BLaER1 treated with 17β-estradiol and CSF1 and Interleukin-3, amounts not matched to agents 10 nM and 100 nM (cell line): ENCODE measurements around the gene RALGAPB.

Experiments
- H3K27ac ChIP-seq, 11 experiments: shearing (Covaris generic); formaldehyde crosslinking; 2 replicates each; pipeline ENCODE4 v1.8.1; 2022
- H3K27me3 ChIP-seq, 11 experiments: shearing (Covaris generic); formaldehyde crosslinking; 2 replicates each; pipeline ENCODE4 v1.8.1; 2022
- H3K36me3 ChIP-seq, 11 experiments: shearing (Covaris generic); formaldehyde crosslinking; 2 replicates each; pipeline ENCODE4 v1.8.1; 2022
- H3K4me1 ChIP-seq, 10 experiments: shearing (Covaris generic); formaldehyde crosslinking; 2 replicates each; pipeline ENCODE4 v1.8.1; 2022
- H3K4me2 ChIP-seq, 11 experiments: shearing (Covaris generic); formaldehyde crosslinking; 2 replicates each; pipeline ENCODE4 v1.8.1; 2022
- H3K4me3 ChIP-seq, 10 experiments: shearing (Covaris generic); formaldehyde crosslinking; 2 replicates each; pipeline ENCODE4 v1.8.1; 2022
- H3K9ac ChIP-seq, 11 experiments: shearing (Covaris generic); formaldehyde crosslinking; 2 replicates each; pipeline ENCODE4 v1.8.1; 2022
- H3K9me3 ChIP-seq, 11 experiments: shearing (Covaris generic); formaldehyde crosslinking; replicated peaks in 1 of 11; 2 replicates each; pipeline ENCODE4 v1.8.1; 2022
- H4K20me1 ChIP-seq, 11 experiments: shearing (Covaris generic); formaldehyde crosslinking; 2 replicates each; pipeline ENCODE4 v1.8.1; 2022
- Cebpa-rat ChIP-seq, 11 experiments: shearing (Covaris generic); IDR thresholded peaks; 2 replicates each; pipeline ENCODE4 v1.8.1; 2022

Gene RALGAPB

GRCh38 chr20:38515631-38516030 lies 43.0 kb downstream of the RALGAPB start:
- Histone ChIP-seq H3K9ac (no peak overlapping the region), H4K20me1 (peaks cover 0 to 33% (median 5%) of the 10 kb centered on the region in 11 experiments; a peak in 9 of 22 replicates), H3K4me1 (no peaks in the 10 kb centered on the region), H3K36me3 (peaks cover 68 to 98% (median 79%) of the 10 kb centered on the region in 11 experiments), H3K4me3 (no peak overlapping the region), H3K27ac (no peak overlapping the region), H3K4me2 (no peak overlapping the region), H3K9me3 (peaks cover 0 to 12% (median 7%) of the 10 kb centered on the region in 11 experiments; a peak in 13 of 22 replicates), H3K27me3 (no peaks in the 10 kb centered on the region)
- TF ChIP-seq Cebpa-rat (IDR thresholded peaks at IDR 0.05), result no peak

GRCh38 chr20:38519426-38519825 lies 46.8 kb downstream of the RALGAPB start:
- no peaks in the 10 kb centered on the region for H3K27me3 ChIP-seq
- no peak for TF ChIP-seq Cebpa-rat (IDR thresholded peaks at IDR 0.05)
- no peak overlapping the region for H3K9ac ChIP-seq
- no peak overlapping the region for H3K27ac ChIP-seq
- H3K36me3 ChIP-seq, result peaks cover 73 to 100% (median 88%) of the 10 kb centered on the region in 11 experiments
- no peak overlapping the region for H3K4me2 ChIP-seq
- H3K9me3 ChIP-seq, result no peaks in the 10 kb centered on the region
- peaks cover 0 to 31% (median 3%) of the 10 kb centered on the region in 11 experiments; a peak in 8 of 22 replicates for H4K20me1 ChIP-seq
- H3K4me3 ChIP-seq, result no peak overlapping the region
- no peaks in the 10 kb centered on the region for H3K4me1 ChIP-seq

- Histone ChIP-seq H3K4me3 (no peak overlapping the region), H3K36me3 (peaks cover 76 to 100% (median 91%) of the 10 kb centered on the region in 11 experiments), H3K4me1 (no peaks in the 10 kb centered on the region), H3K9me3 (no peaks in the 10 kb centered on the region), H3K27me3 (no peaks in the 10 kb centered on the region), H3K27ac (no peak overlapping the region), H3K4me2 (no peak overlapping the region), H4K20me1 (peaks cover 0 to 23% (median 0%) of the 10 kb centered on the region in 11 experiments; a peak in 5 of 22 replicates), H3K9ac (no peak overlapping the region)
- no peak for TF ChIP-seq Cebpa-rat (IDR thresholded peaks at IDR 0.05)
Measured at GRCh38 chr20:38520261-38520660, 47.6 kb downstream of the RALGAPB start.

- no peak overlapping the region for H3K4me3 ChIP-seq
- H3K36me3 ChIP-seq, result peaks cover 77 to 98% (median 89%) of the 10 kb centered on the region in 11 experiments
- H3K27ac ChIP-seq, result no peak overlapping the region
- no peak for TF ChIP-seq Cebpa-rat (IDR thresholded peaks at IDR 0.05)
- no peaks in the 10 kb centered on the region for H3K9me3 ChIP-seq
- peaks cover 0 to 16% (median 0%) of the 10 kb centered on the region in 11 experiments; a peak in 5 of 22 replicates for H4K20me1 ChIP-seq
- H3K9ac ChIP-seq, result no peak overlapping the region
- no peaks in the 10 kb centered on the region for H3K4me1 ChIP-seq
- H3K4me2 ChIP-seq, result no peak overlapping the region
- H3K27me3 ChIP-seq, result no peaks in the 10 kb centered on the region
Measured at GRCh38 chr20:38523697-38524096, 51.1 kb downstream of the RALGAPB start.

- Histone ChIP-seq H3K36me3 (peaks cover 84 to 100% (median 96%) of the 10 kb centered on the region in 11 experiments), H3K27me3 (no peaks in the 10 kb centered on the region), H3K4me2 (no peak overlapping the region), H3K4me3 (no peak overlapping the region), H3K9ac (no peak overlapping the region), H3K9me3 (no peaks in the 10 kb centered on the region), H3K4me1 (no peaks in the 10 kb centered on the region), H3K27ac (no peak overlapping the region), H4K20me1 (peaks cover 0 to 6% (median 0%) of the 10 kb centered on the region in 11 experiments; a peak in 3 of 22 replicates)
- TF ChIP-seq Cebpa-rat (IDR thresholded peaks at IDR 0.05), result no peak
Measured at GRCh38 chr20:38528167-38528566, 55.5 kb downstream of the RALGAPB start.

GRCh38 chr20:38531021-38531420 lies 58.4 kb downstream of the RALGAPB start:
- Histone ChIP-seq H3K4me2 (no peak overlapping the region), H4K20me1 (peaks cover 0 to 4% (median 0%) of the 10 kb centered on the region in 11 experiments; a peak in 3 of 22 replicates), H3K9ac (no peak overlapping the region), H3K36me3 (peaks cover 93 to 100% (median 98%) of the 10 kb centered on the region in 11 experiments), H3K4me1 (no peaks in the 10 kb centered on the region), H3K9me3 (no peaks in the 10 kb centered on the region), H3K27me3 (no peaks in the 10 kb centered on the region), H3K4me3 (no peak overlapping the region), H3K27ac (no peak overlapping the region)
- no peak for TF ChIP-seq Cebpa-rat (IDR thresholded peaks at IDR 0.05)

GRCh38 chr20:38534756-38535155 lies 62.1 kb downstream of the RALGAPB start:
- H3K27ac ChIP-seq, result no peak overlapping the region
- no peaks in the 10 kb centered on the region for H4K20me1 ChIP-seq
- no peak for TF ChIP-seq Cebpa-rat (IDR thresholded peaks at IDR 0.05)
- peaks cover 95 to 100% (median 100%) of the 10 kb centered on the region in 11 experiments for H3K36me3 ChIP-seq
- H3K4me3 ChIP-seq, result no peak overlapping the region
- no peaks in the 10 kb centered on the region for H3K27me3 ChIP-seq
- no peaks in the 10 kb centered on the region; a peak in 2 of 22 replicates for H3K9me3 ChIP-seq
- no peak overlapping the region for H3K9ac ChIP-seq
- no peak overlapping the region for H3K4me2 ChIP-seq
- H3K4me1 ChIP-seq, result no peaks in the 10 kb centered on the region

- Histone ChIP-seq H3K9ac (no peak overlapping the region), H3K9me3 (no peaks in the 10 kb centered on the region; a peak in 2 of 22 replicates), H3K4me1 (no peaks in the 10 kb centered on the region), H3K36me3 (peaks cover 96 to 100% (median 99%) of the 10 kb centered on the region in 11 experiments), H3K27ac (no peak overlapping the region), H4K20me1 (no peaks in the 10 kb centered on the region), H3K4me3 (no peak overlapping the region), H3K4me2 (no peak overlapping the region), H3K27me3 (no peaks in the 10 kb centered on the region)
- TF ChIP-seq Cebpa-rat (IDR thresholded peaks at IDR 0.05), result no peak
Measured at GRCh38 chr20:38536310-38536709, 63.7 kb downstream of the RALGAPB start.

GRCh38 chr20:38537176-38537575 lies 64.5 kb downstream of the RALGAPB start:
- Histone ChIP-seq H3K9ac (no peak overlapping the region), H4K20me1 (0 out of 22 replicates have a peak, but pooled peaks cover 0 to 4% (median 0%) of the 10 kb centered on the region in 11 experiments), H3K4me1 (no peaks in the 10 kb centered on the region), H3K36me3 (peaks cover 96 to 100% (median 99%) of the 10 kb centered on the region in 11 experiments), H3K27me3 (no peaks in the 10 kb centered on the region), H3K4me3 (no peak overlapping the region), H3K9me3 (no peaks in the 10 kb centered on the region; a peak in 2 of 22 replicates), H3K4me2 (no peak overlapping the region), H3K27ac (no peak overlapping the region)
- no peak for TF ChIP-seq Cebpa-rat (IDR thresholded peaks at IDR 0.05)

- no peak overlapping the region for H3K9ac ChIP-seq
- no peak overlapping the region for H3K4me3 ChIP-seq
- H3K4me2 ChIP-seq, result no peak overlapping the region
- no peak for TF ChIP-seq Cebpa-rat (IDR thresholded peaks at IDR 0.05)
- no peaks in the 10 kb centered on the region for H3K4me1 ChIP-seq
- H3K9me3 ChIP-seq, result no peaks in the 10 kb centered on the region; a peak in 2 of 22 replicates
- H4K20me1 ChIP-seq, result peaks cover 0 to 10% (median 0%) of the 10 kb centered on the region in 11 experiments; a peak in 2 of 22 replicates
- H3K27ac ChIP-seq, result no peak overlapping the region
- H3K27me3 ChIP-seq, result no peaks in the 10 kb centered on the region
- H3K36me3 ChIP-seq, result peaks cover 96 to 100% (median 100%) of the 10 kb centered on the region in 11 experiments
Measured at GRCh38 chr20:38538789-38539188, 66.1 kb downstream of the RALGAPB start.
